Peyer's patch (tissue), 4 donors: Measurements from ENCODE around the gene SUPT3H. TPM values are rescaled to one million over a fixed set of nuclear protein-coding genes. Genes with fewer than 3 reads are reported as not detected.
"Not testable (repeated sequence)": the region's sequence is repeated elsewhere in the genome, so short reads cannot be mapped to it uniquely, and the experiment has no call there.

Experiments
- DNase-seq, 3 donors: peaks; one replicate each; pipeline ENCODE4 v3.0.0-alpha.2; 2017 to 2019
- H3K27ac ChIP-seq, 4 donors: fragments of 200-600 bp; sonication (generic); one replicate each; pipeline ENCODE4 v1.5.1; 2016 to 2019
- H3K27me3 ChIP-seq, 2 donors: fragments of 200-600 bp; sonication (generic); one replicate each; pipeline ENCODE4 v1.5.1; 2019
- H3K36me3 ChIP-seq, 3 donors: fragments of 200-600 bp; sonication (generic); one replicate each; pipeline ENCODE4 v1.5.1; 2016 to 2019
- H3K4me1 ChIP-seq, 4 donors: fragments of 200-600 bp; sonication (generic); one replicate each; pipeline ENCODE4 v1.5.1; 2016 to 2019
- H3K4me3 ChIP-seq, 4 donors: fragments of 200-600 bp; sonication (generic); 1 replicate in 3 of 4; 2 replicates in 1 of 4; pipeline ENCODE4 v1.5.1; 2016 to 2019; ENCODE audit warnings: mild to moderate bottlenecking in 1 of 4
- H3K9me3 ChIP-seq, 4 donors: fragments of 200-600 bp; sonication (generic); one replicate each; pipeline ENCODE4 v1.5.1; 2016 to 2019; ENCODE audit warnings: mild to moderate bottlenecking in 1 of 4
- CTCF ChIP-seq, 6 experiments: fragments of 450-650 bp in 4 of 6; fragments of 200-600 bp in 2 of 6; sonication (generic) in 1 of 6; IDR thresholded peaks; one replicate each; pipeline ENCODE4 v1.5.1; 2017 to 2019; ENCODE audit warnings: antibody characterized with exemption in 6 of 6, mild to moderate bottlenecking in 3 of 6, moderate library complexity in 1 of 6
- POLR2A ChIP-seq, 2 donors: fragments of 450-650 bp; IDR thresholded peaks; one replicate each; pipeline ENCODE4 v1.5.1; 2017; ENCODE audit warnings: antibody characterized with exemption in 2 of 2, mild to moderate bottlenecking in 2 of 2, moderate library complexity in 2 of 2
- total RNA-seq, 4 donors: library from RNA; depleted of rRNA; stranded (reverse); fragments of >200 nt; gene quantifications; one replicate each; pipeline ENCODE4 v1.1.0, GENCODE V29; 2016

The SUPT3H gene
- total RNA-seq, 4 donors from 2014 or later, result 2.0 to 17.3 (median 2.7) TPM

DNA sequence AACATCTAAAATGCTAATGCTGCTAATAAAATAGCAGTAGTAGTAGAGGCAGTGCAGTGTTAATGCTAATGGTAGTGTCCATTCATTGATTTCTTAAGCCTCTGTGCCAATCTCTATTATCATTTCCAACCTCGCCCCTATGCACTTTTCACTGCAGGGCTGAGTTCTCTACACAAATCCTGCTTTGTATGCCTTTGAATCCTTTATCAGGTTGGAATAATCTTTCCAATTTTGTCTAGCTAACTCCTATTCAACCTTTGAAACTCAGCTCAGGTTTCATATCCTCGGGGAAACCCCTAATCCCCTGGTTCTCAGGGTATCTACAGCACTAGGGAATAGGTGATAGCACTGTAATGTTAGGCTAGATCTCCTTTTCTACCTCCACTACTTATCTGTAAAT, 333.6 kb downstream of the SUPT3H start:
- H3K9me3 ChIP-seq, result no peaks in the 10 kb centered on the region
- H3K27ac ChIP-seq, result no peak overlapping the region
- no peak for DNase-seq
- TF ChIP-seq CTCF (IDR thresholded peaks at IDR 0.05), result no peak
- TF ChIP-seq POLR2A (IDR thresholded peaks at IDR 0.05), result no peak
- H3K27me3 ChIP-seq, result no peaks in the 10 kb centered on the region
- no peaks in the 10 kb centered on the region for H3K4me1 ChIP-seq
- no peak overlapping the region for H3K4me3 ChIP-seq
- no peaks in the 10 kb centered on the region for H3K36me3 ChIP-seq

- not testable (repeated sequence) for H3K27me3 ChIP-seq, H3K4me3 ChIP-seq, H3K4me1 ChIP-seq, H3K9me3 ChIP-seq, H3K36me3 ChIP-seq, DNase-seq, H3K27ac ChIP-seq
Observed at GRCh38 chr6:45042673-45043072, 335.1 kb downstream of the SUPT3H start.

GRCh38 chr6:45038226-45038625, 339.5 kb downstream of the SUPT3H start:
- Histone ChIP-seq H3K4me3 (no peak overlapping the region), H3K4me1 (no peaks in the 10 kb centered on the region), H3K36me3 (no peaks in the 10 kb centered on the region), H3K9me3 (no peaks in the 10 kb centered on the region), H3K27me3 (no peaks in the 10 kb centered on the region), H3K27ac (no peak overlapping the region)
- TF ChIP-seq POLR2A (IDR thresholded peaks at IDR 0.05) (no peak), CTCF (IDR thresholded peaks at IDR 0.05) (no peak)
- no peak for DNase-seq

GRCh38 chr6:45036103-45036502, 341.6 kb downstream of the SUPT3H start:
- TF ChIP-seq CTCF (IDR thresholded peaks at IDR 0.05) (no peak), POLR2A (IDR thresholded peaks at IDR 0.05) (no peak)
- no peaks in the 10 kb centered on the region for H3K9me3 ChIP-seq
- no peak overlapping the region for H3K27ac ChIP-seq
- DNase-seq, result no peak
- H3K36me3 ChIP-seq, result no peaks in the 10 kb centered on the region
- no peak overlapping the region for H3K4me3 ChIP-seq
- no peaks in the 10 kb centered on the region for H3K4me1 ChIP-seq
- H3K27me3 ChIP-seq, result no peaks in the 10 kb centered on the region

DNA sequence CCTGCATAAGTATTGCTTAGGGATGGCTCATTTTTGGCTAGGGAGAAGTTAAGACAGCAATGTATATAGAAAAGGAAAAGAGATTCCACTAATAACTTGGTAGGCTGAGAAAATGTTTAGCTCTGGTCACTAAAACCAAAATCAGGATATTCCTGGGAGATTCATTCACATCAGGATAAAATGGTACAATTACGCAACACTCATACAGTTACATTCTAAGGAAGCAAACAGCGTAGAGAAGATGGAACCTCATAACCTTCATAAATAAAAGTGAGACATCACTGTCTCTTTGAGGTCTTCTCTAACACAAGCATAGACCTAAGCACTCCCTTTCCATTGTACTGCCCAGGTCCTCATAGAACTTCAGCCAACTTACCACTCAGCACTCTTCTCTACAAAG, 345.3 kb downstream of the SUPT3H start:
- no peaks in the 10 kb centered on the region for H3K4me1 ChIP-seq
- H3K27ac ChIP-seq, result no peak overlapping the region
- H3K9me3 ChIP-seq, result peaks cover 0 to 3% (median 0%) of the 10 kb centered on the region in 4 donors
- TF ChIP-seq POLR2A (IDR thresholded peaks at IDR 0.05), result no peak
- no peak for TF ChIP-seq CTCF (IDR thresholded peaks at IDR 0.05)
- DNase-seq, result no peak
- no peak overlapping the region for H3K4me3 ChIP-seq
- no peaks in the 10 kb centered on the region for H3K27me3 ChIP-seq
- no peaks in the 10 kb centered on the region for H3K36me3 ChIP-seq

GRCh38 chr6:45031601-45032000, 346.1 kb downstream of the SUPT3H start:
- no peak overlapping the region for H3K4me3 ChIP-seq
- no peaks in the 10 kb centered on the region for H3K4me1 ChIP-seq
- peaks cover 0 to 8% (median 0%) of the 10 kb centered on the region in 4 donors for H3K9me3 ChIP-seq
- TF ChIP-seq CTCF (IDR thresholded peaks at IDR 0.05), result no peak
- TF ChIP-seq POLR2A (IDR thresholded peaks at IDR 0.05), result no peak
- no peak for DNase-seq
- H3K36me3 ChIP-seq, result no peaks in the 10 kb centered on the region
- no peaks in the 10 kb centered on the region for H3K27me3 ChIP-seq
- no peak overlapping the region for H3K27ac ChIP-seq
